ENCODE data around the gene COL4A2.

DNA sequence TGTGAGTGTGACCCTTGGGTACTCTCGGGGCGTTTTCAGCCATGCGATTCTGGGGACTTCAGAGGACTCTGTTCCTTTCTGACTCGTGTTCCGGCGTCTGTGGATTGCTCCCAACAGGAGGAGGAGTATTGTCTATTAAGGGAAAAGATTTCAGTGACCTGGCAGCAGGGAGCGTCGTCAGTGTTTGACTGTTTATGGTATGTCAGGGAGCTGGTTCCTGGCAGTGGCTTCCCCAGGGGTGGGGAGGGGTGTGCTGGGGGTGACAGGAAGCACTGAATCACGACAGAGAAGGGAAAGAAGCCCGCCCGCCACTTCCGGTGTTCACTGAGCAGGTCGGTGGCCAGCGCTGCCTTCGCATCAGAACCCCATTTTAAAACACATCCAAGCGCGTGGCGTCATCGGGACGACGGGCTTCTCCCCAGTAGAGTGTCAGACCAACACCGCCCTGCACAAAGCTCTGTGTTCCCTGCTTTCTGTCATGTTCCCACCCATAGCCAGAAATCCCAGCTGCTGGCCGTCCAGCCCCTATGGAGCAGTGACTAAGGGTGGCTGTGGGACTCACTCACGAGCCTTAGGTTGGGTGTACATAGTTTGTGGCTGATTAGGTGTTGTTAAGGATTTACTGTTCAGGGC lies 33.8 kb downstream of the COL4A2 start:
- TF ChIP-seq CTCF (IDR thresholded peaks at IDR 0.05) = no peak
- no peak for TF ChIP-seq POLR2A (IDR thresholded peaks at IDR 0.05)
